Fibroblast of lung (primary cell): ENCODE data around the gene CACNB4. TPM values are rescaled to one million over a fixed set of nuclear protein-coding genes. Genes with fewer than 3 reads are reported as not detected.

ENCODE experiments used
- DNase-seq, 2 donors: peaks; one replicate each; pipeline versions ENCODE4 v3.0.0 to v3.0.0-alpha.2; 2010; ENCODE audit warnings: low read depth in 2 of 2
- H2AFZ ChIP-seq: 2 replicates; pipeline ENCODE4 v1.5.1; 2012; ENCODE audit warnings: low read length, control low read depth, inconsistent platforms
- H3K27ac ChIP-seq: 2 replicates; pipeline ENCODE4 v1.5.1; 2011; ENCODE audit warnings: low read length, control low read depth; ENCODE audit not compliant: insufficient read depth
- H3K27me3 ChIP-seq: 2 replicates; pipeline ENCODE4 v1.5.1; 2011; ENCODE audit warnings: mild to moderate bottlenecking, low read length; ENCODE audit not compliant: control insufficient read depth, insufficient read depth
- H3K36me3 ChIP-seq: 2 replicates; pipeline ENCODE4 v1.5.1; 2011; ENCODE audit warnings: low read length; ENCODE audit not compliant: control insufficient read depth, insufficient read depth
- H3K4me1 ChIP-seq: 2 replicates; pipeline ENCODE4 v1.5.1; 2011; ENCODE audit warnings: low read length; ENCODE audit not compliant: control insufficient read depth, insufficient read depth; ENCODE audit errors: extremely low read depth
- H3K4me2 ChIP-seq: 2 replicates; pipeline ENCODE4 v1.5.1; 2011; ENCODE audit warnings: low read length, control low read depth; ENCODE audit not compliant: insufficient read depth; ENCODE audit errors: extremely low read depth
- H3K4me3 ChIP-seq, 4 experiments: fragments of 200-600 bp in 1 of 4; sonication (generic) in 1 of 4; replicated peaks in 1 of 4; 2 replicates each; pipeline ENCODE4 v1.5.1; 2011 to 2016; ENCODE audit warnings: low read length in 4 of 4, low read depth in 3 of 4, mild to moderate bottlenecking in 3 of 4, control low read depth in 2 of 4, inconsistent platforms in 1 of 4, mixed read lengths in 1 of 4; ENCODE audit not compliant: insufficient read depth in 1 of 4; ENCODE audit errors: control extremely low read depth in 1 of 4
- H3K79me2 ChIP-seq: 2 replicates; pipeline ENCODE4 v1.5.1; 2012; ENCODE audit warnings: mild to moderate bottlenecking, low read length, inconsistent platforms; ENCODE audit not compliant: control insufficient read depth, insufficient read depth
- H3K9ac ChIP-seq: 2 replicates; pipeline ENCODE4 v1.5.1; 2011; ENCODE audit warnings: mild to moderate bottlenecking, low read length, control low read depth; ENCODE audit not compliant: insufficient read depth
- H3K9me3 ChIP-seq: 2 replicates; pipeline ENCODE4 v1.5.1; 2012; ENCODE audit warnings: low read depth, low read length; ENCODE audit not compliant: control insufficient read depth, insufficient read depth
- H4K20me1 ChIP-seq: 2 replicates; pipeline ENCODE4 v1.5.1; 2011; ENCODE audit warnings: low read length; ENCODE audit not compliant: control insufficient read depth, insufficient read depth; ENCODE audit errors: extremely low read depth
- CTCF ChIP-seq, 2 donors: IDR thresholded peaks in 1 of 2; conservative IDR thresholded peaks in 1 of 2; 1 replicate in 1 of 2; 2 replicates in 1 of 2; pipeline ENCODE4 v1.5.1; 2011 to 2012; ENCODE audit warnings: low read length in 2 of 2, control low read depth in 1 of 2, inconsistent platforms in 1 of 2, low read depth in 1 of 2, mild to moderate bottlenecking in 1 of 2
- EZH2 ChIP-seq: IDR thresholded peaks from 2 replicates; pipeline ENCODE4 v1.5.1; 2012; ENCODE audit warnings: low read length, control low read depth, mild to moderate bottlenecking; ENCODE audit errors: missing control alignments
- polyA plus RNA-seq, 2 donors: library from polyadenylated mRNA; depleted of rRNA in 1 of 2; stranded (reverse) in 1 of 2; unstranded in 1 of 2; fragments of >200 nt; gene quantifications; 2 replicates each; pipeline ENCODE4 v1.2.1, GENCODE V29; 2011 to 2012; ENCODE audit warnings: missing spikeins in 1 of 2
- total RNA-seq: library from RNA; depleted of rRNA; stranded (reverse); fragments of >200 nt; gene quantifications from 2 replicates; pipeline ENCODE4 v1.2.1, GENCODE V29; 2014

The CACNB4 gene
- total and polyA plus RNA-seq, 2 donors (not counting 1 experiment from before 2014, with no cell fraction given) = 0.66 to 2.5 TPM

GRCh38 chr2:151971301-151972051, 127.4 kb downstream of the CACNB4 start:
- Histone ChIP-seq H3K27ac (no peak overlapping the region), H3K4me1 (no peaks in the 10 kb centered on the region), H3K79me2 (no peaks in the 10 kb centered on the region), H3K9me3 (no peaks in the 10 kb centered on the region), H3K36me3 (no peaks in the 10 kb centered on the region), H2AFZ (no peak overlapping the region), H3K9ac (no peak overlapping the region), H3K27me3 (peaks cover 3% of the 10 kb centered on the region), H3K4me2 (no peak overlapping the region), H3K4me3 (no peak overlapping the region), H4K20me1 (no peaks in the 10 kb centered on the region)
- TF ChIP-seq CTCF (conservative IDR thresholded peaks at IDR 0.05 in 1 of 2, IDR thresholded peaks at IDR 0.05 in 1 of 2; ENCODE audit: low read depth in 1 of 2, low read length in 2 of 2) (no peak), EZH2 (no peak)
- DNase-seq = no peak

GRCh38 chr2:151968770-151969470, 129.9 kb downstream of the CACNB4 start:
- Histone ChIP-seq H4K20me1 (no peaks in the 10 kb centered on the region), H3K9me3 (no peaks in the 10 kb centered on the region), H2AFZ (no peak overlapping the region), H3K36me3 (no peaks in the 10 kb centered on the region), H3K4me2 (no peak overlapping the region), H3K79me2 (no peaks in the 10 kb centered on the region), H3K4me3 (no peak overlapping the region), H3K27ac (no peak overlapping the region), H3K27me3 (no peaks in the 10 kb centered on the region), H3K9ac (no peak overlapping the region), H3K4me1 (no peaks in the 10 kb centered on the region)
- DNase-seq = no peak
- no peak for TF ChIP-seq EZH2
- TF ChIP-seq CTCF (conservative IDR thresholded peaks at IDR 0.05 in 1 of 2, IDR thresholded peaks at IDR 0.05 in 1 of 2; ENCODE audit: low read depth in 1 of 2, low read length in 2 of 2) = no peak

- peak in 1 of 2 donors; percentile 4 for DNase-seq
- no peak overlapping the region for H2AFZ ChIP-seq
- H3K9me3 ChIP-seq = no peaks in the 10 kb centered on the region
These were observed 130.8 kb downstream of the CACNB4 start for GRCh38 chr2:151967829-151968722.

More at GRCh38 chr2:151967829-151968722, 130.8 kb downstream of the CACNB4 start:
- Histone ChIP-seq H3K79me2 (no peaks in the 10 kb centered on the region), H3K36me3 (no peaks in the 10 kb centered on the region), H4K20me1 (no peaks in the 10 kb centered on the region), H3K27ac (no peak overlapping the region), H3K27me3 (no peaks in the 10 kb centered on the region), H3K4me3 (no peak overlapping the region), H3K4me2 (no peak overlapping the region), H3K4me1 (no peaks in the 10 kb centered on the region), H3K9ac (no peak overlapping the region)
- TF ChIP-seq CTCF (conservative IDR thresholded peaks at IDR 0.05 in 1 of 2, IDR thresholded peaks at IDR 0.05 in 1 of 2; ENCODE audit: low read depth in 1 of 2, low read length in 2 of 2) = no peak
